ENCODE data around the gene HOXC10. TPM values are rescaled to one million over a fixed set of nuclear protein-coding genes. Genes with fewer than 3 reads are reported as not detected.

Gene HOXC10
- total RNA-seq, 6 donors from 2014 or later: not detected

GRCh38 chr12:53989227-53990113 lies 4.5 kb downstream of the HOXC10 start:
- H3K27me3 ChIP-seq: peaks cover 0 to 91% (median 50%) of the 10 kb centered on the region in 4 donors
- no peak for DNase-seq

GRCh38 chr12:53990311-53991076 lies 5.5 kb downstream of the HOXC10 start:
- 8 to 9% methylated on average over 13 to 26 of the region's 27 CpGs for WGBS, 2 donors
- no peaks in the 10 kb centered on the region for H3K9me3 ChIP-seq
- H3K4me1 ChIP-seq: peaks cover 24 to 31% (median 28%) of the 10 kb centered on the region in 4 donors
- TF ChIP-seq POLR2A (IDR thresholded peaks at IDR 0.05) (no peak), POLR2AphosphoS5 (IDR thresholded peaks at IDR 0.05) (no peak), EP300 (IDR thresholded peaks at IDR 0.05) (no peak)
- TF ChIP-seq, protein P1, sequence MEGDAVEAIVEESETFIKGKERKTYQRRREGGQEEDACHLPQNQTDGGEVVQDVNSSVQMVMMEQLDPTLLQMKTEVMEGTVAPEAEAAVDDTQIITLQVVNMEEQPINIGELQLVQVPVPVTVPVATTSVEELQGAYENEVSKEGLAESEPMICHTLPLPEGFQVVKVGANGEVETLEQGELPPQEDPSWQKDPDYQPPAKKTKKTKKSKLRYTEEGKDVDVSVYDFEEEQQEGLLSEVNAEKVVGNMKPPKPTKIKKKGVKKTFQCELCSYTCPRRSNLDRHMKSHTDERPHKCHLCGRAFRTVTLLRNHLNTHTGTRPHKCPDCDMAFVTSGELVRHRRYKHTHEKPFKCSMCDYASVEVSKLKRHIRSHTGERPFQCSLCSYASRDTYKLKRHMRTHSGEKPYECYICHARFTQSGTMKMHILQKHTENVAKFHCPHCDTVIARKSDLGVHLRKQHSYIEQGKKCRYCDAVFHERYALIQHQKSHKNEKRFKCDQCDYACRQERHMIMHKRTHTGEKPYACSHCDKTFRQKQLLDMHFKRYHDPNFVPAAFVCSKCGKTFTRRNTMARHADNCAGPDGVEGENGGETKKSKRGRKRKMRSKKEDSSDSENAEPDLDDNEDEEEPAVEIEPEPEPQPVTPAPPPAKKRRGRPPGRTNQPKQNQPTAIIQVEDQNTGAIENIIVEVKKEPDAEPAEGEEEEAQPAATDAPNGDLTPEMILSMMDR (IDR thresholded peaks at IDR 0.05): no peak
- H3K4me3 ChIP-seq: no peak overlapping the region
- H3K27me3 ChIP-seq: peaks cover 0 to 93% (median 52%) of the 10 kb centered on the region in 4 donors
- ATAC-seq (ENCODE audit: low FRiP score in 2 of 2) (no peak), DNase-seq (no peak)
- H3K27ac ChIP-seq: no peak overlapping the region
- no peaks in the 10 kb centered on the region for H3K36me3 ChIP-seq

More at GRCh38 chr12:53989227-53990113, 4.5 kb downstream of the HOXC10 start:
- no peak for TF ChIP-seq POLR2A (IDR thresholded peaks at IDR 0.05)
- TF ChIP-seq, protein P1 (IDR thresholded peaks at IDR 0.05): peak in 1 of 6 experiments; percentile 21
- no peak overlapping the region for H3K27ac ChIP-seq
- no peaks in the 10 kb centered on the region for H3K36me3 ChIP-seq
- no peak overlapping the region for H3K4me3 ChIP-seq
- 5% methylated on average over 28 of the region's 28 CpGs for WGBS, 2 donors
- H3K4me1 ChIP-seq: peaks cover 21 to 29% (median 26%) of the 10 kb centered on the region in 4 donors
- H3K9me3 ChIP-seq: no peaks in the 10 kb centered on the region
- ATAC-seq (ENCODE audit: low FRiP score in 2 of 2): no peak

DNA sequence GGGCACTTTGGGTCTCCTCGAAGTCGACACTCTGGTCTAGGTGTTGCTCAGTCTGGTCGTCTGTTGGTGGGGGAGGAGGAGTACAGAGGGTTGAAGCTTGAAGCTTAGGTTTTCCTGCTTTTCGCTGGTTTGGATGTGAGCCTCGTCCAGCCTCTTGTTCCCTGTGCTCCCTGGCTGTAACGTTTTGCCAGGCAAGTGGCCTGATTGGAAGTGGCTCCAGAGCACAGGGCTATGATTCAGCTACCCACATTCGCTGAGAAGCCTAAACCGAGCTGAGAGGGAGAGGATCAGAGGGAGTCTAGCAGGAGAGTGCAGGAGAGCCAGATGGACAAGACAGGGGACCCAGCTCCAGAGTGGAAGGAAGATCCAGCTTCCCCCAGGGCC lies 6.1 kb downstream of the HOXC10 start:
- Histone ChIP-seq H3K9me3 (no peaks in the 10 kb centered on the region), H3K4me1 (peaks cover 22 to 31% (median 27%) of the 10 kb centered on the region in 4 donors), H3K27me3 (peaks cover 0 to 89% (median 50%) of the 10 kb centered on the region in 4 donors), H3K27ac (no peak overlapping the region), H3K4me3 (no peak overlapping the region), H3K36me3 (no peaks in the 10 kb centered on the region)
- no peak for TF ChIP-seq EP300 (IDR thresholded peaks at IDR 0.05)
- TF ChIP-seq POLR2A (IDR thresholded peaks at IDR 0.05): no peak
- TF ChIP-seq, protein P1 (IDR thresholded peaks at IDR 0.05): no peak
- no peak for TF ChIP-seq POLR2AphosphoS5 (IDR thresholded peaks at IDR 0.05)
- 1 to 2% methylated on average over 8 of the region's 8 CpGs for WGBS, 2 donors
- no peak for ATAC-seq (ENCODE audit: low FRiP score in 2 of 2)
- no peak for DNase-seq

DNA sequence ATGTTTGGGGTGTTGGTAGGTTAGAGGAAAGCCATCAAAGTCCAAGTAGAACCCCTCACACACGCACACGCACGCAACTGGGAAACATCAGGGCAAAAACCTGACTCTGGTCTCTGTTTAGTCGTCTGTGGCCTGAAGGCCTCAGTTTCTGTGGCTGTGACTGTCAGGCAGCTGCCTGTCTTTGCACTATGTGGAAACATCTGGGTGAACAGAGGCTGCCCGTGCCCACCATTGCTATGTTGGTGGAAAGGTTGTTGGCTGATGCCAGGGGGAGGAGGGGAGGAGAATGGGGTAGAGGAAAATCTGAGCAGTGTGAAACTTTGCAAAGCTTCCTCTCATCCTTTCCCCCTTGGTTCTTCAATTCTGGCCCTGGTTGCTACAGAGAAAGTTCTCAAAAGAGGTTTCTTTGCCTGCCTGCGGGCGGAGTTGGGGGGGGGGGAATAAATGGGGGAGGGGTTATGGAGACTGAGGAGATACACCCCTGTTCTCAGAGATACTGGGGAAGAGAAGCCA lies 7.5 kb downstream of the HOXC10 start:
- Histone ChIP-seq H3K9me3 (no peaks in the 10 kb centered on the region), H3K4me3 (no peak overlapping the region), H3K4me1 (peaks cover 24 to 38% (median 29%) of the 10 kb centered on the region in 4 donors), H3K36me3 (no peaks in the 10 kb centered on the region), H3K27ac (no peak overlapping the region), H3K27me3 (peaks cover 2 to 84% (median 51%) of the 10 kb centered on the region in 4 donors)
- whole genome bisulfite sequencing, 2 donors: 15 to 30% methylated on average over 7 of the region's 7 CpGs
- TF ChIP-seq, protein P1 (IDR thresholded peaks at IDR 0.05): no peak
- no peak for TF ChIP-seq POLR2A (IDR thresholded peaks at IDR 0.05)
- no peak for TF ChIP-seq POLR2AphosphoS5 (IDR thresholded peaks at IDR 0.05)
- no peak for TF ChIP-seq EP300 (IDR thresholded peaks at IDR 0.05)
- DNase-seq: no peak
- ATAC-seq (ENCODE audit: low FRiP score in 2 of 2): no peak
